Transverse colon (tissue), 4 donors: ENCODE results near the gene PBOV1. TPM values are rescaled to one million over a fixed set of nuclear protein-coding genes. Genes with fewer than 3 reads are reported as not detected.

Experiments used
- DNase-seq: peaks from one replicate; pipeline ENCODE4 v3.0.0-alpha.2; 2019
- H3K27ac ChIP-seq, 4 donors: fragments of 200-600 bp; sonication (generic); 2 replicates each; pipeline ENCODE4 v1.5.1; 2016 to 2018; ENCODE audit warnings: inconsistent platforms in 4 of 4
- H3K27me3 ChIP-seq: fragments of 200-600 bp; sonication (generic); 2 replicates; pipeline ENCODE4 v1.5.1; 2017; ENCODE audit warnings: inconsistent platforms
- H3K36me3 ChIP-seq, 4 donors: fragments of 200-600 bp; sonication (generic); 2 replicates each; pipeline ENCODE4 v1.5.1; 2017 to 2019; ENCODE audit warnings: inconsistent platforms in 4 of 4
- H3K4me1 ChIP-seq, 4 donors: fragments of 200-600 bp; sonication (generic); 2 replicates each; pipeline ENCODE4 v1.5.1; 2017 to 2020; ENCODE audit warnings: inconsistent platforms in 4 of 4
- H3K4me3 ChIP-seq, 4 donors: fragments of 200-600 bp; sonication (generic); 1 replicate in 1 of 4; 2 replicates in 3 of 4; pipeline versions ENCODE4 v1.5.1 to v1.6.1; 2017 to 2019; ENCODE audit warnings: inconsistent platforms in 4 of 4
- H3K9me3 ChIP-seq, 2 donors: fragments of 200-600 bp; sonication (generic); 2 replicates each; pipeline ENCODE4 v1.5.1; 2017 to 2019; ENCODE audit warnings: inconsistent platforms in 2 of 2
- CTCF ChIP-seq, 5 experiments: fragments of 200-600 bp in 3 of 5; fragments of 450-650 bp in 2 of 5; sonication (generic) in 3 of 5; IDR thresholded peaks; 1 replicate in 2 of 5; 2 replicates in 3 of 5; pipeline ENCODE4 v1.5.1; 2016 to 2017; ENCODE audit warnings: antibody characterized with exemption in 5 of 5, inconsistent platforms in 3 of 5, mild to moderate bottlenecking in 2 of 5, moderate library complexity in 1 of 5
- EP300 ChIP-seq: sonication (generic); formaldehyde crosslinking; IDR thresholded peaks from one replicate; pipeline ENCODE4 v1.6.1; 2017; ENCODE audit warnings: antibody characterized with exemption, low read depth
- POLR2A ChIP-seq: fragments of 450-650 bp; IDR thresholded peaks from one replicate; pipeline ENCODE4 v1.6.1; 2016; ENCODE audit warnings: antibody characterized with exemption, mild to moderate bottlenecking, moderate library complexity
- POLR2AphosphoS5 ChIP-seq, 3 donors: sonication (generic); formaldehyde crosslinking; IDR thresholded peaks; one replicate each; pipeline ENCODE4 v1.6.1; 2016; ENCODE audit warnings: antibody characterized with exemption in 3 of 3
- WGBS, 2 donors: methylation state at CpG; one replicate each; pipeline ENCODE4 v1.1.5; 2018; ENCODE audit warnings: low coverage in 1 of 2; 5-methylcytosine and 5-hydroxymethylcytosine counted together
- in situ Hi-C, 4 donors: fragments of 200-750 bp; cut with MboI; loops; one replicate each; pipeline versions ENCODE4 v1.15.0 to v1.15.1; 2017; ENCODE audit warnings: low sequenced_read_pairs in 3 of 4, low pct_ligation_motif_present in 1 of 4, low pct_unique_long_range_greater_than_20kb in 1 of 4
- intact Hi-C: fragments of 100-400 bp; cut with DNase I; formaldehyde crosslinking; loops from one replicate; pipeline ENCODE4 v1.15.1; 2023; ENCODE audit warnings: low total_unique reads
- total RNA-seq, 4 donors: library from RNA; depleted of rRNA; stranded (reverse); fragments of >200 nt; gene quantifications; one replicate each; pipeline ENCODE4 v1.1.0, GENCODE V29; 2016

The PBOV1 gene
- total RNA-seq, 4 donors from 2014 or later = not detected

DNA sequence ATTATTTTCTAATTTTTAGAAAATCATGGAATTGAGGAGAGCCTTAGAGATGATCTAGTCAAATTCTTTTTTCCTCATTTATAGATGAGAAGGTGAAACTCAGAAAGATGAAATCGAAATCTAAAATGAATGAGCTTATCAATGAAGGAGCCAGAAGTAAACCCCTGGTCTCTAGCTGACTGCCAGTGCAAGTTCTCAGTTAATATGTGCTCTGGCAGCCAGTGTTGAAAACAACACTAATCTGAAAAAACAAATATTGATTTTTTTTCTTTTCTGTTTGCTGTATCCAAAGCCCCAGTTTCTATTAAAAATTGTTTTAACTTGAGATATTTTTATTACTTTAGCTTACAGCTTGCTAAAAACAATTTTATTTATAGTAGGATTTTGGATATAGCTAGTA, 21.5 kb upstream of the PBOV1 start:
- Histone ChIP-seq H3K36me3 (peaks cover 0 to 4% (median 0%) of the 10 kb centered on the region in 4 donors), H3K27ac (no peak overlapping the region), H3K4me3 (no peak overlapping the region), H3K27me3 (no peaks in the 10 kb centered on the region), H3K4me1 (no peaks in the 10 kb centered on the region), H3K9me3 (no peaks in the 10 kb centered on the region)
- WGBS, 2 donors = 90 to 94% methylated on average over 1 of the region's 1 CpG
- in situ Hi-C loops = no loop called here
- intact Hi-C loops = no loop called here
- no peak for TF ChIP-seq POLR2AphosphoS5 (IDR thresholded peaks at IDR 0.05)
- TF ChIP-seq EP300 = no peak
- TF ChIP-seq POLR2A = no peak
- TF ChIP-seq CTCF (IDR thresholded peaks at IDR 0.05) = no peak
- no peak for DNase-seq

GRCh38 chr6:138238368-138238767, 20.1 kb upstream of the PBOV1 start:
- H3K4me3 ChIP-seq = no peak overlapping the region
- no peak overlapping the region for H3K27ac ChIP-seq

GRCh38 chr6:138237463-138237862, 19.2 kb upstream of the PBOV1 start:
- peaks cover 0 to 4% (median 0%) of the 10 kb centered on the region in 4 donors for H3K36me3 ChIP-seq
- TF ChIP-seq POLR2A = no peak
- no peak for TF ChIP-seq POLR2AphosphoS5 (IDR thresholded peaks at IDR 0.05)
- TF ChIP-seq CTCF (IDR thresholded peaks at IDR 0.05) = no peak
- no peak for TF ChIP-seq EP300
- no peak overlapping the region for H3K27ac ChIP-seq
- in situ Hi-C loops = no loop called here
- WGBS, 2 donors = 94% methylated on average over 2 of the region's 2 CpGs; no CpG with 5 or more reads in 1 of the 2 donors
- no peak overlapping the region for H3K4me3 ChIP-seq
- no peaks in the 10 kb centered on the region for H3K9me3 ChIP-seq
- intact Hi-C loops = loop anchor here (2.0 kb wide), 1 partner anchor 55 kb away; no protein-coding TSS in a partner anchor
- H3K4me1 ChIP-seq = no peaks in the 10 kb centered on the region
- H3K27me3 ChIP-seq = no peaks in the 10 kb centered on the region
- DNase-seq = no peak

More at GRCh38 chr6:138238368-138238767, 20.1 kb upstream of the PBOV1 start:
- no peak for TF ChIP-seq POLR2AphosphoS5 (IDR thresholded peaks at IDR 0.05)
- TF ChIP-seq CTCF (IDR thresholded peaks at IDR 0.05) = no peak
- TF ChIP-seq POLR2A = no peak
- TF ChIP-seq EP300 = no peak
- intact Hi-C loops (no loop called here), in situ Hi-C loops (no loop called here)
- Histone ChIP-seq H3K27me3 (no peaks in the 10 kb centered on the region), H3K9me3 (no peaks in the 10 kb centered on the region), H3K4me1 (no peaks in the 10 kb centered on the region), H3K36me3 (peaks cover 0 to 4% (median 0%) of the 10 kb centered on the region in 4 donors)
- DNase-seq = no peak
- WGBS, 2 donors = 80 to 87% methylated on average over 1 to 6 of the region's 6 CpGs

- no peaks in the 10 kb centered on the region for H3K9me3 ChIP-seq
- no peak overlapping the region for H3K4me3 ChIP-seq
- intact Hi-C loops = loop anchor here (2.0 kb wide), 1 partner anchor 57 kb away; no protein-coding TSS in a partner anchor
- WGBS, 2 donors = 64 to 90% methylated on average over 1 of the region's 1 CpG
- peaks cover 0 to 8% (median 5%) of the 10 kb centered on the region in 4 donors for H3K4me1 ChIP-seq
- in situ Hi-C loops = no loop called here
- no peak overlapping the region for H3K27ac ChIP-seq
- H3K27me3 ChIP-seq = no peaks in the 10 kb centered on the region
- peaks cover 0 to 4% (median 0%) of the 10 kb centered on the region in 4 donors for H3K36me3 ChIP-seq
- no peak for DNase-seq
- TF ChIP-seq POLR2A (no peak), POLR2AphosphoS5 (IDR thresholded peaks at IDR 0.05) (no peak), CTCF (IDR thresholded peaks at IDR 0.05) (no peak), EP300 (no peak)
Measured at GRCh38 chr6:138235693-138236092, 17.4 kb upstream of the PBOV1 start.
